Astrocyte (in vitro differentiated cells and primary cell): ENCODE results near the gene KANK4.

Experiments used
- CTCF ChIP-seq: IDR thresholded peaks from 2 replicates; pipeline ENCODE4 v1.5.1; 2011; ENCODE audit warnings: low read depth, mild to moderate bottlenecking, inconsistent platforms, low read length, moderate library complexity; ENCODE audit not compliant: insufficient read depth
- EZH2 ChIP-seq: IDR thresholded peaks from 2 replicates; pipeline ENCODE4 v1.6.1; 2012; ENCODE audit warnings: mild to moderate bottlenecking, low read length, inconsistent platforms; ENCODE audit not compliant: insufficient read depth

GRCh38 chr1:62325081-62325480 is 5.8 kb upstream of the KANK4 start:
- TF ChIP-seq CTCF (no peak), EZH2 (no peak)
